ENCODE results near the gene ANKRD37. TPM values are rescaled to one million over a fixed set of nuclear protein-coding genes. Genes with fewer than 3 reads are reported as not detected.
A peak's percentile ranks its signal among the peaks of the same experiment; 100 is the strongest.

ANKRD37 gene
- total and polyA plus RNA-seq, 2 of the 8 experiments (the other 6 are each of a cell fraction or from before 2014, with no cell fraction given): 2.8 to 3.4 TPM

GRCh38 chr4:185426960-185427688 lies 30.5 kb downstream of the ANKRD37 start:
- no peak overlapping the region for H4K91ac ChIP-seq (replicated peaks; ENCODE audit: insufficient read length, low read length)
- H3K4me2 ChIP-seq (ENCODE audit: insufficient read depth in 1 of 2, low read depth in 2 of 2, low read length in 2 of 2): peak overlapping the region in 1 of 2 experiments; percentile 85; a peak in 1 of 4 replicates
- H3K4me1 ChIP-seq (replicated peaks in 1 of 4; ENCODE audit: control insufficient read depth in 3 of 4, insufficient read depth in 4 of 4, low read length in 3 of 4): peaks cover 0 to 5% (median 2%) of the 10 kb centered on the region in 4 experiments; a peak in 3 of 7 replicates
- H3K79me2 ChIP-seq (ENCODE audit: control insufficient read depth in 1 of 2, insufficient read depth in 2 of 2, low read length in 2 of 2): peaks cover 4 to 10% of the 10 kb centered on the region in 2 experiments; a peak in 2 of 4 replicates
- H2BK15ac ChIP-seq (ENCODE audit: low read length): no peak overlapping the region
- H4K20me1 ChIP-seq (replicated peaks in 1 of 2; ENCODE audit: control insufficient read depth in 1 of 2, insufficient read depth in 2 of 2, low read length in 2 of 2): no peaks in the 10 kb centered on the region
- H2BK5ac ChIP-seq (ENCODE audit: low read depth, low read length): no peak overlapping the region
- no peak overlapping the region for H4K5ac ChIP-seq (ENCODE audit: insufficient read length, low read depth, low read length)
- H3K14ac ChIP-seq (ENCODE audit: insufficient read length): no peak overlapping the region
- H3K56ac ChIP-seq (replicated peaks; ENCODE audit: insufficient read length, low read depth, low read length): no peak overlapping the region
- POLR2A ChIA-PET (ENCODE audit: partially characterized antibody): no interaction called here
- H4K8ac ChIP-seq (ENCODE audit: extremely low read depth, insufficient read depth, low read length): no peak overlapping the region
- H2BK120ac ChIP-seq (replicated peaks; ENCODE audit: low read depth, low read length): no peak overlapping the region
- no peak overlapping the region for H2BK20ac ChIP-seq (ENCODE audit: low read length)
- H2AK5ac ChIP-seq (ENCODE audit: low read depth, low read length): no peak overlapping the region
- no peak overlapping the region for H2AFZ ChIP-seq (ENCODE audit: low read length)
- no peak for FAIRE-seq
- no peak overlapping the region for H2BK12ac ChIP-seq (ENCODE audit: low read depth, low read length)
- H3K9me3 ChIP-seq (ENCODE audit: insufficient read depth in 2 of 2, low read depth in 1 of 2, low read length in 1 of 2): no peaks in the 10 kb centered on the region
- H3K79me1 ChIP-seq (ENCODE audit: low read depth, low read length): no peaks in the 10 kb centered on the region
- WGBS, 2 experiments (ENCODE audit: extremely low coverage in 1 of 2, insufficient coverage in 1 of 2, insufficient read length in 1 of 2, insufficient replicate concordance in 2 of 2, low coverage in 1 of 2, low lambda C conversion rate in 2 of 2, missing lambda C conversion rate in 1 of 2): 85 to 100% methylated on average over 1 to 13 of the region's 22 CpGs
- DNase-seq (ENCODE audit: low read depth in 1 of 2, low spot score in 2 of 2): no peak
- no peak overlapping the region for H3K4me3 ChIP-seq (ENCODE audit: extremely low read depth in 1 of 4, insufficient read depth in 2 of 4, low read depth in 3 of 4, low read length in 4 of 4)
- CTCF ChIA-PET (ENCODE audit: partially characterized antibody): interaction anchor here (0.7 to 3.3 kb wide), 4 partner anchors 220 to 1718 kb away, joined by 3 to 16 read pairs (median 4); no protein-coding TSS in a partner anchor
- H3K36me3 ChIP-seq (ENCODE audit: control insufficient read depth in 2 of 4, insufficient read depth in 4 of 4, low read length in 3 of 4): no peaks in the 10 kb centered on the region
- no peak overlapping the region for H3K23ac ChIP-seq (ENCODE audit: insufficient read length)
- no peak overlapping the region for H3K4ac ChIP-seq (replicated peaks; ENCODE audit: insufficient read length, low read depth, low read length)
- H3K18ac ChIP-seq (ENCODE audit: extremely low read depth, low read length): no peak overlapping the region
- no peaks in the 10 kb centered on the region for H3K27me3 ChIP-seq (replicated peaks in 1 of 4; ENCODE audit: control insufficient read depth in 3 of 4, extremely low read depth in 1 of 4, insufficient read depth in 3 of 4, low read length in 3 of 4)
- H3K9ac ChIP-seq (replicated peaks in 1 of 4; ENCODE audit: extremely low read depth in 1 of 4, low read depth in 3 of 4, low read length in 3 of 4): no peak overlapping the region
- H3K27ac ChIP-seq (ENCODE audit: low read depth, low read length): no peak overlapping the region
- peaks cover 9% of the 10 kb centered on the region for H3K23me2 ChIP-seq (ENCODE audit: low read depth, low read length)
- no peak for TF ChIP-seq CBX5 (IDR thresholded peaks at IDR 0.05; ENCODE audit: low read depth, low read length)
- TF ChIP-seq SRF (IDR thresholded peaks at IDR 0.05; ENCODE audit: low read depth, low read length): no peak
- TF ChIP-seq CHD1 (IDR thresholded peaks at IDR 0.05; ENCODE audit: low read depth, low read length): no peak
- no peak for TF ChIP-seq EP300 (IDR thresholded peaks at IDR 0.05; ENCODE audit: borderline replicate concordance in 1 of 2, low read depth in 2 of 2, low read length in 2 of 2)
- no peak for TF ChIP-seq MAX (IDR thresholded peaks at IDR 0.05)
- no peak for TF ChIP-seq TAF7 (optimal IDR thresholded peaks at IDR 0.05; ENCODE audit: borderline replicate concordance, low read depth, low read length)
- no peak for TF ChIP-seq KDM5A (IDR thresholded peaks at IDR 0.05; ENCODE audit: low read length)
- no peak for TF ChIP-seq TCF12 (IDR thresholded peaks at IDR 0.05; ENCODE audit: low read depth, low read length)
- TF ChIP-seq SAP30 (IDR thresholded peaks at IDR 0.05; ENCODE audit: insufficient read depth, insufficient replicate concordance, low read length): no peak
- TF ChIP-seq RAD21 (IDR thresholded peaks at IDR 0.05 in 1 of 2, conservative IDR thresholded peaks at IDR 0.05 in 1 of 2; ENCODE audit: low read depth in 2 of 2, low read length in 2 of 2): no peak
- no peak for TF ChIP-seq SP4 (IDR thresholded peaks at IDR 0.05; ENCODE audit: low read length)
- no peak for TF ChIP-seq SIN3A (conservative IDR thresholded peaks at IDR 0.05 in 1 of 2, IDR thresholded peaks at IDR 0.05 in 1 of 2; ENCODE audit: low read depth in 1 of 2, low read length in 2 of 2)

Data from H1 (cell line).